ENCODE data around the gene FMN2.
"Not testable (repeated sequence)": the region's sequence is repeated elsewhere in the genome, so short reads cannot be mapped to it uniquely, and the experiment has no call there.

The FMN2 gene

DNA sequence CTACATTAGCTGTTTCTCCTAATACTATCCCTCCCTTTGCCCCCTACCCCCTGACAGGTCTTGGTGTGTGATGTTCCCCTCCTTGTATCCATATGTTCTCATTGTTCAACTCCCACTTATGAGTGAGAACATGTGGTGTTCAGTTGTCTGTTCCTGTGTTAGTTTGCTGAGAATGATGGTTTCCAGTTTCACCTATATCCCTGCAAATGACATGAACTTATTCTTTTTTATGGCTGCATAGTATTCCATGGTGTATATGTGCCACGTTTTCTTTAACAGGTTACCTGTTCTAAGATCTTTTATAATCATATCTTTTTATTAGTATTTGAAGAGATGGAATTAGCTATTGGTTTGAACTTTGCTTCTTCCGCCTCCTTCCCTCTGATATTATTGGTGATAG lies 172.8 kb downstream of the FMN2 start:
- not testable (repeated sequence) for DNase-seq

DNA sequence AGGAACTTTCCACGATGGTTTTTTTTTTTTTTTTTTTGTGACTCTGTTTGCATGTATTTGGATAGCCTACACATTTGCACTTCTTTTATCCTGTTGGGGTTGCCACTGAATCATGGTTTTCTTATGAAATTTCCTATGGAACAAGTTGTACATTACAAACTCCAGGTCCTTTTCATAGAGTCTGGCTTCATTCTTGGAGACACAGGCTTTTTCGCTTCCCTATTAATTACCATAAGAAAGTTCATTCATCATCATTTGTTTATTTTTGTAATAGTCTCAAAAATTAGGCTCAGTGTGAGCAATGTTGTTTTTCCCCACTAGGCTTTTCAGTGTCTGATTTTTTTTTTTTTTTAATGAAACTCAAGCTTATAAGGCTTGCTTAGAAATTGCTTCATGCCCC lies 179.4 kb downstream of the FMN2 start:
- no peak for DNase-seq

DNA sequence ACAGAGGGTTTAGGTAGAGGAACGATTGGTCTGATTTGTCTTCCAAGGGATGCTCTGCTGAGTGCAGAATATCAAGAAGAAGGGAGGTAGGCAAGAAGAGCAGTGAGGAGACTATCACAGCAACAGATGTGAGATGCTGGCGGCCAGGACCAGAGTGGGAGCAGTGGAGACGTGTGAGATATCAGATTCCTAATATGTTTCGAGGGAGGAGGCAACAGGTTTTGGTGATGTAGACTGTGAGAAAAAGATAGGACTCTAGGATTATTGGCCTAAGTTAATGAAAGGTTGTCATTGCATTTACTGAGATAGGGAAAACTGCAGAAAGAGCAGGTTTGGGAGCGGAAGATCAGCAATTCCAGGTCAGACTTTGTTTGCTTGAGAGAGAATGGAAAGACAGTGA lies 182.9 kb downstream of the FMN2 start:
- no peak for DNase-seq

DNA sequence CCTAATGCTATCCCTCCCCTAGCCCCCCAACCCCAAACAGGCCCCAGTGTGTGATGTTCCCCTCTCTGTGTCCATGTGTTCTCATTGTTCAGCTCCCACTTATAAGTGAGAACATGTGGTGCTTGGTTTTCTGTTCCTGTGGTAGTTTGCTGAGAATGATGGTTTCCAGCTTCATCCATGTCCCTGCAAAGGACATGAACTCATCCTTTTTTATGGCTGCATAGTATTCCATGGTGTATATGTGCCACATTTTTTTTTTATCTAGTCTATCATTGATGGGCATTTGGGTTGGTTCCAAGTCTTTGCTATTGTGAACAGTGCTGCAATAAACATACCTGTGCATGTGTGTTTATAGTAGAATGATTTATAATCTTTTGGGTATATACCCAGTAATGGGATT lies 183.5 kb downstream of the FMN2 start:
- DNase-seq, result not testable (repeated sequence)

DNA sequence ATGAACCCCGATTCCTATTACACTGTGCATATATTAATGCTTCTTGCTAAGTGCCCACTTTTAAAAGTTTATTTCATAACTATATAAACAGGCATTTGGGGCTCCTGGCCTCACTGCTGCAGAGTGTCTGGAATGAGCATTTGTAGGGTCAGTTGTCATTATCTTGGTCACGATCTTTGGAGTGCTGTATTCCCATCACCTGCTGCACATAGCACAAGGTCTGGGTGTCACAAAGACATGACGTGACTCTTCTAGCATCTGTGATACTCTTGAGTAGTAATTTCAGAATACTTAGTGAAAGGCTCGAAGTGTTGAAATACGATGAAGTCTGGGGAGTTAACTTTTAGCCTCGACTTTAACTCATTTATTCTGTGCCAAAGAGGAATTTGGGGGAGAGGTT lies 186.4 kb downstream of the FMN2 start:
- no peak for DNase-seq

DNA sequence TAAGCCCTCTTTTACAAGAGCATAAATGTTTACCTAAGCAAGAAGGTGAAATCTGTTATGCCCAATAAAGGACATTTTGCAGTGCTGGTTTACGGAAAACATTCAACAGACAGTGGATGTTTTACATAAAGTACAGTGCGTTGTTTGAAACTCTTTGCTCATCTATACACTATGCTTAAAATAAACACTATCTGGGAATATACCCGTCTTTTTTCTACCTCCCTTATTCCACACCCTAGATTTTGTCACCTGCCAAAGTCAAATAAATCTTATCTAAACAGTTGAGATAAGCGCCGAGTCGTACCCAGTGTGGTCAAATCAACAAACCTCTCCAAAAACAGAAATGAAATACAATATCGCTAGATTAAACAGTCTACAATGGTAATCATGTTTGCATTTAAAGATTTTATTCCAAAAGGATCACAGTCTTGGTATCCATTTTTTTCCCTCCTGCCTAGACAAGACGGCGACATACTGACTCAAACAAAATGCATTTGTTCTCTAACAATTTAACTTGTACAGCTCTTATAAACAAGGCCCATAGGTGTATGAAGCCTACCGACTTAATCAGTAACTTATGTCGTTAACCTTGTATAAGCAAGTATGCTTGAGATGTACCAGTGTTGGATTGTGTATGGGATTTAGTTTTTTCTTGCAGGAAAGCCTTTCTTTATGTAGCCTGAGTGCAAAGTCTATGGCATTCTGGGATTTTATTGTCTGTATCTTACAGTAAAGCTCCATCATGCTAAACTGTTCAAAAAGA lies 189.1 kb downstream of the FMN2 start:
- DNase-seq, result peak; percentile 11

DNA sequence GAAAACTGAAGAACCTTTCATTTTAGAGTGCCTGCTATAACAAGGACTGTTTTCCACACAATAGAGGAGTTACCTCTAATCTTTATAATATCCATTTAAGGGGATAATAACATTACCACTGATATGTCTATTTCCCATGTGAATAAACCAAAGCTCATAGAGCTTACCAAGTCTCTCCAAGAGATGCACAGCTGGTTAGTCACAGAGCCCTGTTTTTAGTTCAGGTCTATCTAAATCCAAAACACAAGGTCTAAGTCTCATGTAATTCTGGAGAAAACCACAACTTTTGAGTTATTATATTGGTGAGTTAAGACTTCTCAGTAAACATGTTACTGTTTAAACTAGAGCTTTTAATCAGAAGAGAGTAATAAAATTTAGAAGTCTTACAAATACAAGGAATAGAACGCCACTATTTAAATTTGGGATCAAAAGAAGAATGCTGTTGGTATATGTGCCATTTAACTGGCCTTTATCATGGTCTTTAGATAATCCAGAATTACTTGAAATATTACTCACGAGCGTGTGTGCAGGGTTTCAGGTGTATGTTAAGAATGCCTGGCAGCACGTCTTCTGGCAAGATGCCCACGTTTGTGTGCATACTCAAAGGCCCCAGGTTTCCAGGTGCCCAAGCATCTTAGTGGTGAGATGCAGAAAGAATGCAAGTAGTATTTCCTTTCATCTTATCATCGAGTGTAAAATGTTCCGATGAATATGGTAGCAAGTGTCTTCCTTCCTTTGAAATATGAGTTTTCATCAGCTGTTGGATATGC lies 190.6 kb downstream of the FMN2 start:
- DNase-seq, result no peak

DNA sequence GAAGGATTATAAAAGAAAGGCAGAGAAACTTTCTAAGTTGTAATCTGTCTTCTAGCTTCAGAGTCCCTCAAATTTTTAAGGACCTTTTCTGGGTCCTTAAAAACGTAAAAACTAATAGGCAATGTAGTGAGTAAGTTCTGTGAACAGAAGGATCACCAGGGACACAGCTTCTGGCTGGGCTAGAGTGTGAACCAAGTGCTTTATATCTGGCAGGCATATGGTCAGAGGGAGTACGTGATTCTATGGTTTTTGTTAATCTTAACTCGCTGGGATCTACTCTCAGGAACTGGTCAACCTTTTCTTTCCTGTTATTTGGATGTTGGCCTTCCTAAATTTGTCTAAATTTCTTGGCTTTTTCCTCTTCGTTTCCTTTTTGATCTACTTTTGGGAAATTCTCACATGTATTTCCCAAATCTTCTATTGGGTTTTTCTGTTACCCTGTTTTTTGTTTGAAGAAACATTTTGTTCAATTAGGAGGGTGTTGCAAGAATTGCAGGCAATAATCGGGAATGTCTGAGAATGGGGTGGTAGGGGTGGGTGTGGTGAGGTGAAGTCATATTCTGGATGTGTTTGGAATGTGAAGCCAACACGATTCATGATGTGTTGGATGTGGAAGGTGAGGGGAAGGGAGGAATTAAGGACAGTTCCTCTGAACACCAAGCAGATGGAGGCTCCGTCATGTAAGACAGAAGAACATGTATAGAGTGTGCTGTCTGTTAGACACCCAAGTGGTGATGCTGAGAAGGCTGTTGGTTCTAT lies 193.2 kb downstream of the FMN2 start:
- DNase-seq, result no peak

DNA sequence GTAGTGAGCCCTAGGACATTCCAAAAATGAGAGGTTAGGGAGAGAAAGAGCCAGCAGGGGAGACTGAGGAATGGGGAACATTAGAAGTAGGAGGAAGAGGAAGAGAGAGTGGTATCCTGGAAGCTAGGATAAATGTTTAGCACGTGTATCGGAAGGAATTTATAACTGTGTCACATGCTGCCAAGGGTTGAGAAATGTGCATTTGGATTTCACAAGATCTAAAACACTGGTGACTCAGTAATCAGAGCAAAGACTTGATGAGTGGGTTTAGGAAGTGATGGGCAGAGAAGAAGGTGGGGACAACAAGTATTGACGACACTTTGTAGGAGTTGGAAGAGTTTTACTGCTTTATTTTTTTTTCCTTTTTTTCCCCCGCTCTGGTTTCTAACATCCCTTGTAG lies 193.9 kb downstream of the FMN2 start:
- no peak for DNase-seq

DNA sequence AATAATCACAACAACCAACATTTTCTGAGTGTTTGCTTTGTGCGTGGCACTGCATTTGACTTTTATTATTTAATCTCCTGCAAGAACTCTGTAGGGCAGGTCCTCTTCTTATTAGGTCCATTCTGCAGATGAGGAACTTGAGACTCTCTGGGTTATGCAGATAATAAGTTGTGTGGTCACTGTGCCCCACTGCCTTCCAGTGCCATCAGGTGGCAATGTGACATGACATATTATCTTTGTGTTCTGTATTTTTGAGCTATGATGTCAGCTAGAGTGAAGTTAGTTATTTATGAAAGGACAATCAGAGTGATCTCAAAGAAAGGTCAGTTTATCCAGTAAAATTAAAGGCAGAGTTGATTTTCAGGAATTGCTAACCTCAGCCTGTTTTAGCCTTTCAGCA lies 196.0 kb downstream of the FMN2 start:
- DNase-seq, result no peak

DNA sequence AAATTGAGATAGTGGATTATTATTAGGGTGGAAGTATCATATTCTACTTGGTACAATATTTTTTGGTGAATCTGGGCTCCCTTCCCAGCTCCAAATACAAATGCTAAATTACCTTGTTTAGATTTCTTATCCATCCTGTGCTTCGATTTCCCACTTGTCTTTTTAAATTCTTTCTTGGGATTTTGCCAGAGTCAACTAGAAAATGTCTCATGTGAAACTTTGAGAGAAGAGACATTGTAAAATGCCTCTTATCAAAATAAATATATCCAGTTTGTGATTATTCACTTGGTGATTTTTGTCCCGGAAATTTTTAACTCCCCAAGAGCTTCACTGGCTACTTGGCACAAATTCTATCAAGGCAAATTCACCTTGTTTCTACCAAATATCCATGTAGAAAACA lies 202.0 kb downstream of the FMN2 start:
- DNase-seq, result no peak

DNA sequence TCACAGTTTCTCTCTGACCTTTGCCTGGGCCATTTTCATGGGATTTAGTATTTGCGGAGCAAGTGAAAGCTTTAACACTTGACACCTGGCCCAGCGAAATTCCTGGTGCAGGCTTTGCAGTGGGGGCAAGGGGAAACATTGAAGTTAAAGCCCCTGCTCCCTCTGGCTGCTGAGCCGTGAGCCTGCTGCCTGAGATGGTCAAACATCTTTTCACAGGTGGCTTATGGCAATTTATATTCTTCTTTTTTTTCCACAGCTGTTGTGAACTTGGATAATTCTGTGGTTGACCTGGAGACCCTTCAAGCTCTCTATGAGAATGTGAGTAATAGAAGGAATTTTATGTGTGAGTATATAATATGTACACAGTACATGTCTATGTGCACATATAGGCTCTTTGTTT lies 202.9 kb downstream of the FMN2 start:
- DNase-seq, result no peak

DNA sequence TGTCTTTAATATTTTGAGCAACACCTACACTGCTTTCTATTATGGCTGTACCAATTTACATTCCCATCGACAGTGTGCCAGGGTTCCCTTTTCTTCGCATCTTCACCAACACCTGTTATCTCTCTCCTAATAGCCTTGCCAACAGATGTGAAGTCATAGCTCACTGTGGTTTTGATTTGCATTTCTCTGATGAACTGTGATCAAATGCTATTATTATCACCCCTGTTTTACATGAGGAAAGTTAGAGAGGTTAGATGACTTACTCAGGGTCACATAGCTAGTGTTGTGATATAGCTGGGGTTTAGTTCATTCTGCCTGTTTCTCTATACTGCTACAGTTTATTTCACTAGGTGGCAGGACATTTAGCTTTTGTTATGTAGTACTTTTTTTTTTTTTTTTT lies 204.1 kb downstream of the FMN2 start:
- no peak for DNase-seq

DNA sequence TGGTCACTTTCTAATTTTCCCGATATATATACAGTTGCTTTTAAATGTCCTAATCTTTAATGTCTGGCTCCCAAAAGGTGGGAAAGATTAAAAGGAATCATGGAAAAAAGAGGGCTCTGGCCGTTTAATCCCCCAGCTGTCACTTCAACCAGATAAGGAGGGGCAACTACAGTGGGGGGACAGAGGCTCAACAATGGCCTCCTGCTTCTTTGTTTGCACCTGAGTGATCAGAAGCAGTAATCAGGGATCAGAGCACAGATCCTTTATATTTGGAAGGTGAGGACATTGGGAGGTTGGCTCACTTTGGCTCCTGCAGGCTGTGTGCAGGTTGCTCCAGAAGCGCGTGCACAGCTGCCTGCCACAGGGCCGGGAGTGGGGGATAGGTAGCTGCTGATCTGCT lies 212.8 kb downstream of the FMN2 start:
- no peak for DNase-seq

DNA sequence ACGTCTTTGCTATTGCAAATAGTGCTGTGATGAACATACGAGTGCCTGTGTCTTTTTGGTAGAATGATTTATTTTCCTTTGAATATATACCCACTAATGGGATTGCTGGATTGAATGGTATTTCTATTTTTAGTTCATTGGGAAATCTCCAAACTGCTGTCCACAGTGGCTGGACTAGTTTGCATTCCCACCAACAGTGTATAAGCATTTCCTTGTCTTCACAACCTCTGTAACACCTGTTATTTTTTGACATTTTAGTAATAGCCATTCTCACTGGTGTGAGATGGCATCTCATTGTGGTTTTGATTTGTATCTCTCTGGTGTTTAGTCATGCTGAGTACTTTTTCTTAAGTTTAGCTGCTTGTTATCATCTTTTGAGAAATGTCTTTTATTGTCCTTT lies 215.0 kb downstream of the FMN2 start:
- no peak for DNase-seq

DNA sequence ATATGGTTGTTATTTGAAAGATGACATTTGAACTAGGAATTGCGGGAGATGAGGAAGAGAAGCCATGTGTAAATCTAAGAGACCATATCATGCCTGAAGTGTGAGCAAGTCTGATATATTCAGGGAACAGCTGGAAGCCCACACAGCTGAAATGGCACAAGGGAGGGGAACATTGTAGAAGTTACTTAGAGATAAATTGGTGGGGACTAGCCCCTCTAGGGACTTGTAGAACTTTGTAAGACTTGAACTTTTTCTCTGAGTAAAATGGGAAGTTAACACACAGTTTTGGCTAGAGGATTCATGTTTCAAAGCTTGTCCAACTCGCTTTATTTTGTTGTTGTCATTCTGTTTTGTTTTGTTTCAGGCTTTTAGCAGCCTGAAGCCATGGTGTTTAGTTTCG lies 216.4 kb downstream of the FMN2 start:
- no peak for DNase-seq

DNA sequence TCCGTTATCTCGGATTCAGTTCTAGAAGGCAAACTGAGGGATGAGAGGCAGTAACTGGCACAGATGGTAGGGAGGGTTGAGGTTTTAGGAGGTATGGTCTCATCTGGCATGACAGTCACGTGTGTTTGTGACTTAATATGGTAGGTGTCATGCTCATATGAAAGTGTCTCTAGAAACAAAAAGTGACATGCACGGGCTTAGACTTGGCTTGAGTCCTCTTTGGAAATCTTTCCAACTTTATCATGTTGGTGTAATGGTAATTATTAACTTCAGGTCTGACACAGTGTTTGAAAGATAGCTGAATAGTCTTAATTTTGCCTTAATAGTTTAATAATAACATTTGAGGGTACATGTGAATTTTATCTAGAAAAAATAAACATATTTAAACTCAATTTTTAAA lies 218.1 kb downstream of the FMN2 start:
- DNase-seq, result no peak

DNA sequence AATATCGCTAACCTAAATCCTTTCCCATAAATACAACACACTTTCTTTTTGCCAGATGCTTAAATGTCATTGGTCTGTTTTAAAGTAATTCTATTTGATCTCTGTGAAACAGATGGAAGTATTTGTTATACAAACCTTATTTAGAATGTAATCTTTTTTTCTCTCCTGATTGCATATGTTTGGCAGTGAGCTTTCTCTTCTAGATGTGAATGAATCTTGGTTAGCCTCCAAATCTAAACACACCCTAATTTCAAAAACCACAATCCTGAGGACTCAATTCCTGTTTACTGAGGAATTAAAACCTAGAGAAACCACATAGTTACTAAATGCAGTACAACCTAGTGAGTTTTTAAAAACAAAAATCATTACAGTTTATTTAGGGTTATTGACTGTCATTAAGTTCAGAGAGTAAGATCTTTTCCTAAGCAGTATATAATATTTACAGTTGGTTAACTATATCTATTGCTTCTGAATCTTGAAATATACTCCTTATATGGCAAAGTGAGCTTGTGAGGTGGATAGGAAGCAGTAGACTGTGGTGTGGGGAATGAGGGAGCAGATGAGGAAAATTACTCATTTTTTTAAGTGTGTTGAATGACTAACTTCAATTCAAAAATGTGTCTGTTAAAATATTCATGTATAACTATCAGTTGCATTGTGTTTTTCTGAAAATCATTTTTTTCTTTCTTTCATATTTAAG lies 218.7 kb downstream of the FMN2 start:
- DNase-seq, result no peak

DNA sequence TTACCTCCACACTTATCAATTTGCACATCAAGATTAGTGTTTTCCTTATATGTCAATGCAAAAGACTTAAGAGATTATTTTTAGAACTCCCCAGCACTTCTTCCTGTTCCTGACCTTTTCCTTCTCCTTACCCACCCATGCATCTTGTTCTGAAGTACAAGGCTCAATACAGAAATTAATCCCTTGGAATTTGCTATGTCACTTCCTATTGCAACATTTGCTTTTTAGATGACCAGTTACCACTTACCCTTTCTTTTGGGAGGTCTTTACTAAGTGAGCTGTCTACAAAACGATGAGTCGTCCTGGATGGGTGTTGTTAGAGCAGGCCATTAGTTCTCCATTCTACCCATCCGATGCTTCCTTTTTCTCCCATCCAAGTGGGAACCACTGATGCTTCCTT lies 221.2 kb downstream of the FMN2 start:
- DNase-seq, result no peak

DNA sequence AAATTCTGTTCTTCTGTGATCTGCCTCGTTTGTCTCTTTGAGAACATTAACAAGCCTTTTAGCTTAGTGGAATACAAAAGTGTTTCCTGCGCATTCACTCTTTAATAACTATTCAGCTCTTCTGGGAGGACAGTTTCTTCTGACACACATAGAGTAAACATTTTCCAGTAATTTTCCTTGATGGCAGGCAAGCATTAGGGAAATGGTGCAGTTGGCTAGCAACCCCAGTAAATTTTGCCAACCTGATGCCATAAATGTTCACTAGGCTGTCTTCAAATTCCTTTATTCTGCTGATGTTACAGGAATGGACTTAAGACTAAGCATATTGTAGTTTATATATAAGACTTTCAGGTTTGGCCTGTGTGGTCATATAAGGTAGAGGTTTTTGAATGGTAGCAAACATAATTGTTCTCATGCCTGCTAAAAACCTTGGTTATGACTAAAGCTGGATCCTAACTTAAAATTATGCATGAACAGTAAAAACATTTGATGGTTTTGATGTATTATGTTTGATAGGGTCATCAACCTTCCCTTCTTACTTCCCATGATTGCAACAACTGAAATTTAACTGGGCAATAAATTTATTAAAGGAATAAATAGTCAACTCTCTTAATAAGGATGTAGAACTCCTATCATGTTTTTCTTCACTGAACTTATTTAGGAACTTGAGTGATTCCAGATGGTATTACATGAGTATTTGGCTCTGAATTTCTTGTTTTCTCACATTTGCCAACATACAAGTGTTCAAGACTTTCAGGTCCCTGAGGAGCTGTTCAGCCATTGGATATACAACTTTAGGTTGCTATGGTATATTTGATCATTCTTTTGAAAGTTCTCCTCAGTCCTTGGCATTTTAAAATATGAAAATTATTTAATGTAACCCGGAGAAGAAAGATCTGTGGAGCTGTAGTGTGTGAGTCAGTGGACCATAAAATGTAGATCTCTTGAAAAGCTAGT lies 223.4 kb downstream of the FMN2 start:
- no peak for DNase-seq

DNA sequence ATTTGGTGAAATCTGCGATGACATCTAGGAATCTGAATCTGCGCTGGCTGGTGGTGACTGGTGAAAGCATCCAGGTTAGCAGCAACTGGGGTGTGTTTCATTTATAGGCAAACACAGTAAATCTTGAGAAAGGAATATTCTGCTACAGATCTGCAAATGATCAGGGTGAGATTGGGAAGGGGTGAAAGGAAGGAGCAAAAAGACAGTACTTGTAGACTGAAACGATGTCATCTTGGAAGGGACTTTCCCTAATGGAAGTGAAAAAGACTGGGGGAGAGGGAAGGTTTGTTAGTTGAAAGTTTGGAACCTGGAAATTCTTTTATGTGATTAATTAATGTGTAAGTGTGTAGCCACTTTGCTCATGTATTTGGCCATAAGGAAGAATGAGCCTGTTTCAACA lies 228.3 kb downstream of the FMN2 start:
- no peak for DNase-seq

DNA sequence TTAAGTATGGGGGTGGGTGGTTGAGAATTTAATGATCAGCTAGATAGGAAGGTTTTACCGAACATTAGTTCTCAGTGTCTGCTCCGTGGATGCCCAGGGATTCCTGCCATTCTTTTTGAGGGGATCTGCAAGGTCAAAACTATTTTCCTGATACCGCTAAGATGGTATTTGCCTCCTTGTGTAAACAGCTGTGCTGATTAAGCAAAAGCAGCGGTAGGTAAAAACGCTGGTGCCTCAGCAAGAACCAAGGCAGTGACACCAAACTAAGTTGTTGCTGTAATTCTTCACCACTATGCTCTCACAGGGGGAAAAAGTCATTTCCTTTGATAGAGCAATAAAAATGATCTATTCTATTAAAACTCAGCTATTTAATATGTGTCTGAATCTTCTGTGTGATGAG lies 229.0 kb downstream of the FMN2 start:
- DNase-seq, result no peak

Data from NCI-H2029 (cell line).